Stimulated activated CD8-positive, alpha-beta memory T cell treated with anti-CD3 and anti-CD28 coated beads, Interleukin-4, amount 100 ng/mL, for 48 hours (primary cell): ENCODE measurements around the gene ZNF423.

Experiments
- DNase-seq: peaks from one replicate; pipeline ENCODE4 v3.0.0-alpha.2; 2020

ZNF423 gene

GRCh38 chr16:49635591-49636581 is 220.0 kb downstream of the ZNF423 start:
- no peak for DNase-seq

GRCh38 chr16:49635009-49635350 is 220.9 kb downstream of the ZNF423 start:
- DNase-seq: no peak

- DNase-seq: no peak
Measured at GRCh38 chr16:49634235-49635008, 221.5 kb downstream of the ZNF423 start.

GRCh38 chr16:49632795-49633184 is 223.1 kb downstream of the ZNF423 start:
- no peak for DNase-seq

DNA sequence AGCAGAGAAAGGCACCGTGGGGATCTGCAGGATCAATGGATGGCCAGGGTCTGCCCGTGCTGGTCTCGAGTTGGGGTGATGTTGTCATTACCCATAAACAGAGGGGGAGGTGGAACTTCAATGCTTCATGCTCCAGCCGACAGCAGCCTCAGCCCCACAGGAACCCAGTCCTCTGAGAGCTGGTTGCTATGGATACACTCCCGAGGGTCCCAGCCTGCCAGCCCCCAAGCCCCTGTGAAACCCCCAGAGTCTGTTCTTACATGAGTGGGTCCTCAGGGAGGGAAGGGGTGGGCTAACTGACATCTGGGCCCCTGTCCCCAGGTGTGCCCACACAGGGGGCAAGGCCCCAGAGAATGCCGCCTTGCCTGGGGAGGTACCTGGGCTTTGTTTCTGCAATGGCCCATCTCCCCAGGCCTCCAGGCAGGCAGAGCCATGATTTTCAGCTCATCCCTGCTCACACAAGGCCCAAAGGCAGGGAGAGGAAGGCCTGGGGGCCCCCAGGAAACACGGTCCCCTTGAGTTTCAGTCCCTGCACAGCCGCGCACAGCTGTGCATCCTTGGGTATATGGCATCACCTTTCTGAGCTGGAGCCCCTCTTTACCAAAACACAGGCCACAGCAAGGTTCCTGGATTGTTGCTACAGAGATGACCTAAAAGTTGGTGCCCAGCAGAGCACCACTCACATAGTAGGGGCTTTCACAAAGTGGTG is 223.7 kb downstream of the ZNF423 start:
- no peak for DNase-seq

GRCh38 chr16:49631187-49632041 is 224.5 kb downstream of the ZNF423 start:
- DNase-seq: no peak

DNA sequence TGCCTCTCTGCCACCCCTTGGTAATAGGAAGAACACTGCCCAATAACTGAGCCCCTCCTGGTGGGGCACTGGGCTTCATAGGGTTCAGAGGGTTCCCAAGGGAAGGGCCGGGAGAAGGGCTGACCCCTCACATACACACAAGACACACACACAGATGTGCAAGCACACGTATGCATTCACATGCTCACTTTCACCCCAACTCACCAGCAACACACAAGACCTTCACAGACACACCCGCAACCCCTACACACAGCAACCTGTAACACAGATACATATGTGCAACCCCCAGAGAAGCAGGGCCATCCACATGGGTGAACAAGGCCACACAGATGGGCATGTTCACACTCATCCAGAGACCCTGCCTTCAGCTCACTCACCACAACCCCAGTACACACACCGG is 225.1 kb downstream of the ZNF423 start:
- no peak for DNase-seq

- DNase-seq: no peak
Measured at GRCh38 chr16:49629851-49630250, 226.1 kb downstream of the ZNF423 start.

DNA sequence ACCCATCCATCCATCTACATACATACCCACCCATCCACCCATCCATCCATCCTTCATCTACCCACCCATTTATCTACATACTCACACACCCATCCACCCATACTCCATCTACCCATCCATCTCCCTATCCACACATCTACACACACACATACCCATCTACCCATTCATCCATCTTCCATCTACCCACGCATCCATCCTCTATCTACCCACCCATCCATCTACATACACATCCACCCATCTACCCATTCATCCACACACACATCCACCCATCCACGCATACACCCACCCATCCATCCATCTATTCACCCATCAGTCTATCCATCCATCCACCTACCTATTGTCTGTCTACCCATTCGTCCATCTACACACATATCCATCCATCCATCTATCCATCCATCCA is 227.8 kb downstream of the ZNF423 start:
- no peak for DNase-seq

GRCh38 chr16:49625311-49626065 is 230.4 kb downstream of the ZNF423 start:
- DNase-seq: no peak

- DNase-seq: no peak
Measured at GRCh38 chr16:49623501-49624266, 232.2 kb downstream of the ZNF423 start.

- DNase-seq: no peak
Measured at GRCh38 chr16:49622421-49623402, 233.2 kb downstream of the ZNF423 start.

DNA sequence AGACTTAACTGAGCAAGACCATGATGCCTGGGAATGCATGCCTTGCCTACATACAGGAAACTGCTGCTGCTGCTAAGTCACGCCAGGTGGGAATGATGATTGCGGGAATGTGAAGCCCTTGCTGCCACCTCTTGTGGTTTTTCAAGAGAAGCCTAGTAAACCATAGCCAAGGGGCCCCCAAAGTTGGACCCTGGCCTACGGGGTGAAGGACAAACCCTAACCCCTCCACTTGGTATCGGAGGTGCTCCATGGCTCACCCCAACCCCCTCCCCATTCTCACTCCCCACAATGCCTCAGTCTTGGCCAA is 233.9 kb downstream of the ZNF423 start:
- no peak for DNase-seq

DNA sequence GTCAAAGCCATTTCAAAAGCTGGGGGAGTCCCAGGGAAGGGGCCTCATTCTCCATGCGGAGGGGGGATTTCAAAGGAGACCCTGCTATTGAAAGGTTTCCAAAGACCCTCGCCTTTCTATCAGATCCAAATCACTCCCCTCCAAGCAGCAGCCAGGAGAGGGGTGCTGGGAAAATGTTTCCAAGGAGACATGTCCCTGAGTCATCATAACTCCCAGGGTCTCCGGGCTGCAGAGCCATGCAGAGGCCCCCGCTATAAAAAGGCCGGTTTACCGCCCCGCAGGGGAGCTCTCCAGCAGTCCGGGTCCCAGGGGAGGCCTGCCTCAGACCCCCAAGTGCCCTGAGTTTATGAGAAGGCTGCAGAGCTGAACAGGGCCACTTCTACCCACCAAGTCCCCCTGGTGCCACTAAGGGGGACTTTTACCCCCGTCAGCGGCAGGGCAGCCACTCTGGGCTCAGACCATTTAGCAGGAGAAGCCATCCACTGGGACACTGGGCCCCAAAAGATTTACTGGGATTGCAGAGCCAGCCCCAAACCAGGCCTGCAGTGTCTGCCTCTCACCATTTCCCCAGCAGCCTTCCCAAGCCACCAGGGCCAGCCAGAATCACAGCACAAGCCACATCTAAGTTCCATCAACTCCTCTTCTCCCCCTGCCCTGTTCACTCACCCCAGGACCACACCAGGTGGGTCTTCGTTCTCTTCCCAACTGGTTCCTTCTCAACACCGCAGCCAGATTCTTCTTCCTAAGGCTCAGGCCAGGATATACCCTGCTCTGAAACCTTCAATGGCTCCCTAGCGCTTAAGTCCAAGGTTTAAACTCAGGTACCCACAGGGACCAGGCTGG is 234.4 kb downstream of the ZNF423 start:
- no peak for DNase-seq

- no peak for DNase-seq
Measured at GRCh38 chr16:49620869-49621240, 235.1 kb downstream of the ZNF423 start.

DNA sequence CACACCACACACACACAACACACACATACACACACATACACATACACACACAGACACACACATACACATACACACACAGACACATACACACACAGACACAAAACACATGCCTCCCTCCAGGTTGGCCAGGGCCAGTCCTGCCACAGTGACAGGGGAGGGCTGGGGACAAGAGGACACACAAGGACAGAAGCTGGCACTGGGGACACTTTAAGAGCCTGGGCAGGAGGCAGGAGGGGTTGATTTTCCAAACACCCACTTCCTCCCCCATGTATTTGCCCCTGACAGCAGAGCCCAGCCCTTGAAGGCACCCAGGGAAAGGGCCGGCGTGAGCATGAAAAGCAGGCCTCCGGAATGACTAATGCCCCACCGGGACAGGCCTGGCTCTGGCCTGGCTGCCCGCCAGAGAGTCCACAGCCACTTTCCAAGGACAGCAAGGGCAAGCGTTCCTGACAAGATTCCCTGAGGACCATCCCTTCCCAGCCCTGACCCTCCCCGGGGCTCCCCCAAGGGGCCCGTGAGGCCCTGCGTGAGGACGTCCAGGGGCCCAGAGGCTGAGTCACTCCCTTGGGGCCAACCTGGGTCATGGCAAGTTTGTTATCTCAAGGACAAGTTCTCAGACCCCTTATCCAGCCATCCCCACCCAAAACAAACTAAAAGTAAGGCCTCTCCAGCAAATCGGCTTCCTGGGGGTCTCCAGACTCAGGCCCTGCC is 235.6 kb downstream of the ZNF423 start:
- no peak for DNase-seq

DNA sequence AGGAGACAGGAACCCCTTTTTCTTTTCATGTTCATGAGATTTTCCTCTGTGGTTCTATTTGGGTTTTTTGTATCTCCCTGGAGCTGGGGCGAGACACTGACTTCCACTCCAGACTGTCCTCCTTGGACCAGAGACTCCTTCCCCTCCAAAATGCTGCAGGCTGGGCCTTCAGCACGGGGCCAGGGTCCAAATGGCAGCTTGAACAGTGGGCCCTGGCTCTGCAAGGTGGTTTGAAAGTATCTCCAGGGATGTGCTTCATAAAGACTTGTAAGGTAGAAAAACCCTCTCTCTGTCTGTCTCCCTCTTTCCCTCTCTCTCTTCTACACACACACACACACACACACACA is 236.1 kb downstream of the ZNF423 start:
- DNase-seq: no peak

GRCh38 chr16:49618955-49619354 is 237.0 kb downstream of the ZNF423 start:
- DNase-seq: no peak
